Activated naive CD4-positive, alpha-beta T cell (primary cell): ENCODE measurements around the gene CCDC87.
"Not testable (repeated sequence)": the region's sequence is repeated elsewhere in the genome, so short reads cannot be mapped to it uniquely, and the experiment has no call there.

Experiments
- DNase-seq, 4 experiments: peaks; one replicate each; lab custom pipeline; 2025; lab: John Stamatoyannopoulos, UW

The CCDC87 gene

DNA sequence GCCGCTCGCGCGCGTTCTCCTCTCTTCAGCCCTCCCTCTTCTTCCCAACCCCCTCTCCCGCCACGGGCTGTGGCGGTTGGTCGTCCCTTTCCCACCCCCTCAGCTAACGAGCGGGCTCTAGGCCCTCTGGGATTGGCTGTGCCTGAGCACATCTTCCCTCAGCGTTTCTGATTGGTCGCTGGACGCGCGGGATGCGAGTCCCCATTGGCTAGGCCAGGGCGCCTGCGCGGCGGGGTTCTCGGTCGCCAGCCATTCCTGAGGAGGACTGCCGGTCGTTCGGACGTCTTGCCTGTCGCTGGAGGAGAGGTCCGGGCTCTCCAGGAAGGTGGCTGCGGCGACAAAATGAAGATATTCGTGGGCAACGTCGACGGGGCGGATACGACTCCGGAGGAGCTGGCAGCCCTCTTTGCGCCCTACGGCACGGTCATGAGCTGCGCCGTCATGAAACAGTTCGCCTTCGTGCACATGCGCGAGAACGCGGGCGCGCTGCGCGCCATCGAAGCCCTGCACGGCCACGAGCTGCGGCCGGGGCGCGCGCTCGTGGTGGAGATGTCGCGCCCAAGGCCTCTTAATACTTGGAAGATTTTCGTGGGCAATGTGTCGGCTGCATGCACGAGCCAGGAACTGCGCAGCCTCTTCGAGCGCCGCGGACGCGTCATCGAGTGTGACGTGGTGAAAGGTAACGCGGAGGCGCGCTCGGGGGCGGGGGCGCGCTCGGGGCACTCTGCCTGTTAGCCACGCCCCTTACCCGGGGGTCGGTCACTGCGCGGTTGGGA is 23.7 kb upstream of the CCDC87 start, which contains the start of gene RBM14:
Gene RBM14 (plus strand): TSS at position 252 of the 776 bp plus-strand sequence. CDS start 91 bp downstream, at position 343.
- DNase-seq = peak; percentile 95 to 98 (median 96)

DNA sequence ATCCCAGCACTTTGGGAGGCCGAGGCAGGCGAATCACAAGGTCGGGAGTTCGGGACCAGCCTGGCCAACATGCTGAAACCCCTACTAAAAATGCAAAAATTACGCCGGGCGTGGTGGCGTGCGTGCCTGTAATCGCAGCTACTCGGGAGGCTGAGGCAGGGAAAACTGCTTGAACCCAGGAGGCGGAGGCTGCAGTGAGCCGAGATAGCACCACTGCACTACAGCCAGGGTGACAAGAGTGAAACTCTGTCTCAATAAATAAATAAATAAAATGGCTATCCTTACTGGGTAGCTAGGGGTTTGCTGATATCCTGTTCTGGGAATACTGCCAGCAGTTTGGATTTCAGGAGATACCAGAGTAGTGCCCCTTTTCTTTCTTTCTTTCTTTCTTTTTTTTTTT is 21.2 kb upstream of the CCDC87 start:
- DNase-seq = no peak

DNA sequence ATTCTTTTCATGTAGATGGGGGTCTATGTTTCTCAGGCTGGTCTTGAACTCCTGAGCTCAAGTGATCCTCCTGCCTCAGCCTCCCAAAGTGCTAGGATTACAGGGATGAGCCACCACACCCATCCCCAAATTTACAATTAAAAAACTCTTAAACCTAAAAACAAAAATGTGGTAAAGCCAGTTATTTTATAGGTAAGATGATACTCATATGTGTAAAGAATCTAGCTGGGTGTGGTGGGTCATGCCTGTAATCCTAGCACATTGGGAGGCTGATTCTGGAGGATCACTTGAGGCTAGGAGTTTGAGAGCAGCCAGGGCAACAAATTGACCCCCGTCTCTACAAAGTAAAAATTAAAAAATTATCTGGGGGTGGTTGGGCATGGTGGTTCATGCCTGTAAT is 19.6 kb upstream of the CCDC87 start:
- no peak for DNase-seq

DNA sequence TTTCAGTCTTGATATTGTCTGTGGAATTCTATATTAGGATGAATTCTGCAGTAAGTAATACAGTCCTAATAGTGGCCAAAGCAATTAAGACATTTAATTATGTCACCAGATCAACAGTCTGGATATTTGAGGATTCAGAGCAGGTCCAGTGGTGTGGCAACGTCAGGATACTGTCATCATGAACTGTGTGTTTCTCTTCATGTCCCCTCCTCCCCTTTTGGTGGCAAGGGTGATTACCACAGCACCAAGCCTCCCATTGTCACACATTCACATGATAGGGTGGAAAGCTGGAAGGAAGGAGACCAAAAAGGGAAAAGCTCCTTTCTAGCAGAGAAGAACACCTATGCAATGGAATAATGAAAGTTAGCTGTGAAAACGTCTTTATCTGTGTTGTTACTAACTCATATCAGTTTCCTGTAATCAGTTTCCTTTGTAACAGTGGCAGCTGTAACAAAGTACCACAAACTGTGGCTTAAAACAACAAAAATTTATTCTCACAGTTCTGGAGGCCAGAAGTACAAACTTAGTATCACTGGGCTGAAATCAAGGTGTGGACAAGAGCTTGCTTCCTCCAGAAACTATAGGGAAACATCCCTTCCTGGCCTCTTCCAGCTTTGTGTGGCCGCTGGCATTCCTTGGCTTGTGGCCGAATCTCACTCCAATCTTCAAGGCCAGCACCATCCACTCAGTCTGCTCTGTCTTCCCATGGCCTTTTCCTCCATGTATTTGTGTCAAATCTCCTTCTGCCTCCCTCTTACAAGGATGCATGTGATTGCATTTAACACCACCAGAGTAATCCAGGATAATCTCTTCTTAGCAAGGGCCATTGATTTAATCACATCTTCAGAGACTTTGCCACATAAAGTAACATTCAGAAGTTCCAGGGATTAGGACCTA is 17.1 kb upstream of the CCDC87 start:
- DNase-seq = no peak

DNA sequence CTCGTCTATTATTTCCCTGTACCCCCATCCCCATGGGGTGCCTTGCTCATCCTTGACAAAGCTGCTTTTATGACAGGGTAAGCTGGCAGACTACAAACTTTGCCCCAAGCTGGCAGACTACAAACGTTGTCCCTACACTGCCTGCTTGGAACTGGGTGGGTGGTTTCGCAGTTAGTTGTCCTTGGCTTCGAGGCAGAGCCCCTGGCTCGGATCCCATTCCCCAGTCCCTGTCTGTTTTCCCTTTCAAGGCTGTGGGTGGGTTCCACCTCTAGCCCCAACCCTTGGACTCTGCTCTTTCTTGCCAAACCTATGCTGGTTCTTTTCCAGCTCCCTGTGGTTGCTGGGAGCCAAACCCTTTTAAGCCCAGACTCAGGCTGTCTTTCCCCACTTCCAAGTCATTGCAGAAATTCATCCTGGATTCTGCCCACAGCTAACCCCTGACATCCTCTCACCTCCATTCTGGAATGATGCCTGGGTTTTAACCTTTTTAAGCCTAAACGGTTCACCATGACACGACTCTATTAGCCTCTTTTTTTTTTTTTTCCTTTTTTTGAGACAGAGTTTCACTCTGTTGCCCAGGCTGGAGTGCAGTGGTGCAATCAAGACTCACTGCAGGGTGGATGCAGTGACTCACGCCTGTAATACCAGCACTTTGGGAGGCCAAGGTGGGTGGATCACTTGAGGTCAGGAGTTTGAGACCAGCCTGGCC is 14.4 kb upstream of the CCDC87 start:
- DNase-seq = no peak

DNA sequence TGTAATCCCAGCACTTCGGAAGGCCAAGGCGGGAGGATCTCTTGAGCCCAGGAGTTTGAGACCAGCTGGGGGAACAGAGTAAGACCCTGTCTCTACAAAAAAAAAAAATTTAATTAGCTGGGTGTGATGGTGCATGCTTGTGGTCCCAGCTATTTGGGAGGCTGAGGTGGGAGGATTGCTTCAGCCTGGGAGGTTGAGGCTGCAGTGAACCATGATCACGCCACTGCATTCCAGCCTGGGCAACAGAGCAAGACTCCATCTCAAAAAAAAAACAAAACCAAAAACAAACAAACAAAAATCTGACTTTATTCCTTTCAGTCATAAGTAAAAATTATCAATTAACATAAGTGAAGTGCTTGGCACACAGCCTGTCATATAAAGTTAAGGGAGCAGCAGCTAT is 13.7 kb upstream of the CCDC87 start:
- not testable (repeated sequence) for DNase-seq

DNA sequence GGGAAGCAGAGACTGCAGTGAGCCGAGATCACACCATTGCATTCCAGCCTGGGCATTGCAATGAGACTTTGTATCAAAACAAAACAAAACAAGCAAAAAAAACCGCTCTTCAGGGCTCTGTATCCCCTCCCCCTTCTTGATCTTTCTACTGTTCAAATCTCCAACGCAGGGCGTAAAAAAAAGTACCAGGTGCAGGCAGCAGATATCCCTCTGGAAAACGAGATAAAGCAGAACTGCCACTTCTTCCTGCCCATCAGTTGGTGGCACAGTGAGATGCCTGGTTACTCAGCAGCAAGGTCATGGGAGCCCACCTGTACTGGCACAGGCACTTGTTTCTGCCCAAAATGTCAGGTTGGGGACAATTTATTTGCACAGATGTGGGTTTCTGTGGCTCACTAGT is 11.3 kb upstream of the CCDC87 start:
- no peak for DNase-seq

DNA sequence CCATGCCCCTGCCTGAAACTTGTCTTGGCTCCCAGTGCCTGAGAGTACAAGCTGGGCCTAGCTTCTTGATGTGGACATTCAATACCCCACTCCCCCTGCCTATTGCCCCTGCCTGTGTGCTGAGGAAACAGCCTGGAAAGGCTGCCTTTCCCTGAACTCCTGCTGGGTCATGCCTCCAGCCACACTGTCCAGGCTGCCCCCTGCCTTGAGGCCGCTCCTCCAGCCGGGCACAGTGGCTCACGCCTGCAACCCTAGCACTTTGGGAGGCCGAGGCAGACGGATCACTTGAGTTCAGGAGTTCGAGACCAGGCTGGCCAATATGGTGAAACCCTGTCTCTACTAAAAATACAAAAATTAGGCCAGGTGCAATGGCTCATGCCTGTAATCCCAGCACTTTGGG is 10.2 kb upstream of the CCDC87 start:
- no peak for DNase-seq

DNA sequence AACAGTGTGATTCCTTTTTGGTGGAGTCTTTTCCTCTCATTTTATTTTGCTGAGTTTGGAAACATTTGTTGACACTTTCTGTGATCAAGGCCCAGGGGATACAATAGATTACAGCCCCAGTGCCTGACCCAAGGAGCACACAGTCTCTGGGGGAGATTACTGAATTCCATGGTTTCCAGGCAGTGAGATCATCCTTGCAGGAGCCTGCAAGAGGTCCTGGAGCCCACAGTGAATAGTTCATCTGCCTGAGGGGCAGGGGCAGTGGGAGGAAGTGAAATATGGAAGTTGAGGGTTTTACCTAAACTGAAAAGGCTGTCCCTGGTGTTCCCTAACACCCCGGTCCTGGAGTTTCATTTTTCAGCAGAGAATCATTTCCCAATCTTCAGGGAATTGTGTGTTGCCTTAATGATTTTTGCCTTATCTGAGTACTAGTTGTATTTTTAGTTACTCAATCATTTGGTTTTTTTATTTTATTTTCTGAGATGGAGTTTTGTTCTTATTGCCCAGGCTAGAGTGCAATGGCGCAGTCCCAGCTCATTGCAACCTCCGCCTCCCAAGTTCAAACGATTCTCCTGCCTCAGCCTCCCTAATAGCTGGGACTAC is 7.9 kb upstream of the CCDC87 start:
- no peak for DNase-seq

DNA sequence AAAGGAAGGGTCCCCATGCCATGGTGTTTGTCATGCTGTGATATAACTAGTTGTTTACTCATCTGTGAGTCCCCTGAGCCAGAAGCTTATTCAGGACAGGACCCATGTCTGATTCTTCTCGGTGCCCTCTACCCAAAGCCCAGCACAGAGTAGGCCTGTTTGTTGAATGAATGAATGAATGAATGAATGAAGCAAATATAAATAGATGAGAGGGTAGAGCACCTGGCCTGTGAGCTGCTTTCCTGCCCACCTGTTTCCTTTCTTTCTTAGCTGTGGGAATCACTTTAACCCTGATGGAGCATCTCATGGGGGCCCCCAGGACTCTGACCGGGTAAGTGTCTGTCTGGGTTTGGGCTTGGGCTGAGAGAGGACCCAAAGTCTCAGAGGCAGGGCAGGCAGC is 7.4 kb upstream of the CCDC87 start:
- no peak for DNase-seq

DNA sequence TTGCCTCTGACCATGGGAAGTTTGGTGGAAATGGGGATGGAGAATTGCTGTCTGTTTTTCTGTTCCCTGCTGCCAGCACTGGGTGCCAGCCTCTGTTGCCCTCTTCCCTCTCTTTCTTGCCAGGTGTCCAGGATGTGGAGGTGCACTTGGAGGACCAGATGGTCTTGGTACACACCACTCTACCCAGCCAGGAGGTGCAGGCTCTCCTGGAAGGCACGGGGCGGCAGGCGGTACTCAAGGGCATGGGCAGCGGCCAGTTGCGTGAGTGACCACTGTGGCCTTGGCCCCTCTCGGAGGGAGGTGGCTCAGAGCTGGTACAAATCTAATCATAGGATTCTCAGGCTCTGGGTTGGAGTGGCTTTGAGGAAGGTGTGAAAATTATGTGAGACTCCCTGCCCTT is 6.1 kb upstream of the CCDC87 start:
- no peak for DNase-seq

DNA sequence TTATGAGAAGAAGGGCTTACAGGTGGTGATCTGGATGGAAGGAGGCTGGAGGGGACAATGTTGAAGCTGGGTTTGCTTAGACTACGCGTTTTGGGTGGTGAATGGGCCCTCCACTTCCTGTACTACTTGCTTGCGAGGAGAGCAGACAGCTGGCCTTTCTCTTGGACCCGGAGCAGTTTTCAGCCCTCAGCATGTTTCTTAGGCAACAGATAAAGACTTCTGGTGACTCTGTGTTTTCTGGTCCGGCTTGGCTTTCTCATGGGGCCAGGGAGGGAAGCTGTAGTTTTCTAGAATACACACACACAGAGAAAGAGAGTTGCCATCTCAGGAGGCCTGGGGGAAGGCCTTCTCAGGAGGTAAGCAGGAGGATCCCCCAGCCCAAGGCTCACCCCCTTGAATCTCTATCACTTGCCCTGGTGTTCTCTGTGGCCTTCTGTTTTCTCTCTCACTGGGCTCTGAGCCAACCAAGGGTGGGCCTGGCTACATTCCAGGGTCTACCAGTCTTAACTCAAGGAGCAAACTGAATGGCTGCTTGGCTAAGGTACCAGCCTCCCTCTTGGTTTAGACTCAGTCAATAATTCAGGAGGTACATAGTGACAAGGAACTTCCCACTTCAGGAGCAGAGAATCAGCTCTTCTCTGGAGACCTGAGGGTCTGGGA is 2.5 kb upstream of the CCDC87 start:
- no peak for DNase-seq

DNA sequence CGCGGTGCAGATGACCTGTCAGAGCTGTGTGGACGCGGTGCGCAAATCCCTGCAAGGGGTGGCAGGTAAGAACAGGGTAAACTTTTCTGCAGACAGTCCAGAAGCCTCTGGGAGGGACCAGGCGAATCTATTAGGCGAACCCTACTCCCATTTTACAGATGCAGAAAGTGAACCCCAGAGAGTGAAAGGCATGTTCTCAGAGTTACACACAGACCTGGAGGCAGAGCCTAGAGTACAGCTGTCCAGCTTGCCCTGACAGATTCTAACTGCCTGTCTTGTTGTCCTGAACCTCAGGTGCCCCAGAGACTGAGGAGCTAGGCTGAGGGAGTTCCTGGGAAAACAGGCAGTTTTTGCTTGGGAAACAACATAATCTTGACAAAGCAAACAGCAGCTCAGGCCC is 787 bp upstream of the CCDC87 start:
- no peak for DNase-seq

DNA sequence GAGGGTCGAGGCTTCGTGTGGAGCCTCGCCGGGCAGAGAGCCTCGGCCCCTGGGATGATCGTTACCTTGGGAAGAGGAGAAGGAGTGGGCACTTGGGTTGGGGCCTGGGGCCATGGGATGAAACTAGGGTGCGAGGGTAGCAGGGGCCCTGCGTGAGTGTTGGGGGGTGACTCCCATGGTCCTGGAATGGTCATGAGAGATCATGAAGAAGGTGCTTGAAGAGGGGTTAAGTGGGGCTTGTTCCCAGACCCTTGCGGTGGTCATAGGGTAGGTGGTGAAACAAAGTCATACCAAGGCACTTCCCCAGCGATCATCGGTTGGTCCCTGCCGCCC is 406 bp upstream of the CCDC87 start:
- DNase-seq = no peak

DNA sequence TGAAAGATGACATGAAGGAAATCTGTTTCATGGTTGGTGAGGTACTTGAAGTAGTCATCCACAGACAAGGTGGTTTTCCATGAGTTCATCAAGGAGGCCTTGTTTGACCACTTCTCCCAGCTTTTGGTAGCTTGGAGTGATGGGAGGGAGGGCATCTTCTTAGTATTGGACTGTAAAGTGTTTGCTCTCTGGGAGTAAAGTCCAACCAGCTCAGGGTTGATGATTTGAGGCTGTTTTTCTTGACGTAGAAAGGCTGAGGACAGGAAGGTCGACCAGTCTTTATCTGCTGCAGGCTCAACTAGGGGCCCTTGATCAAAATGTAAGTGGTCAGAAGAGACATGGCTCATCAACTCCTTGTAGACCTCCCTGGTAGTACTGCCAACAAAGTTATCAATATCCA is 1.7 kb downstream of the CCDC87 start:
- no peak for DNase-seq

DNA sequence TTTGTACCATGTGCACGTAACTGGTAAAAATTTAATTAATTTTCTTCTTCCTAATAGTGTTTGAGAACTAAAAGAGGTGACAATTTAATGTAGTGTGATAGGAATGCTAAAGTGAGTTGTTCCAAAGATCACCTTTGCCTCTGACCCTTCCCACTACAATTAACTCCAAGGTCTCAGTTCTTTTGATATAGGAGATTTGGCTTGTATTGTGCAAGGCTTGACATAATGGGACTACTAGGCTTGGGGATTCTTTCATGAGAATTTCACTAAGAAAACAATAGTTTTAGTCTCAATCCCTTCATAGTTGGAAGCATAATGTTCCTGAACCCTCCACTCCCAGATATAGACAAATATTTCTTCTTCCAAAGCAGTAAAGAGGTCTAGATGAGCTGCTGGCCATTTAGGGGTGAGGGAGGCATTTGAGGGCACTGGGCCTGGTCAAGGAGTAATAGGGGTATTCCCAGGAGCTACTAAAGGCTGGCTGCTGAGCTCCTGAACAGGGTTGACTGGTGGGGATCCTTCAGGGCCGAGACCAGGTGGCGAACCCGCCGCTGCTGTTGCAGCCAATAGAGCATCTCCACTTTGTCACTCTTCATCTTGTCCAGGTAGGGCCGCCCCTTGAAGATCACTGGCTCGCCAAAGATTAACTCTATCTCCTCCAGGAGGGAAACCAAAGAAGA is 2.7 kb downstream of the CCDC87 start:
- DNase-seq = no peak

DNA sequence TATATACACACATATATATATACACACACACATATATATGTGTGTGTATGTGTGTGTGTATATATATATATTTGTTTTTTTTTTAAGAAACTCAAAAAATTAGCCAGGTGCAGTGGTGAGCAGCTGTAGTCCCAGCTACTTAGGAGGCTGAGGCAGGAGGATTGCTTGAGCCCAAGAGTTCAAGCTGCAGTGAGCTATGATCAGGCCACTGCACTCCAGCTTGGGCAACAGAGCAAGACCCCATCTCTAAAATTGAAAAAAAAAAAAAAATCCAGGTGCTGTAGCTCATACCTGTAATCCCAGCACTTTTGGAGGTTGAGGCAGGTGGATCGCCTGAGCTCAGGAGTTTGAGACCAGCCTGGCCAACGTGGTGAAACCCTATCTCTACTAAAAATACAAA is 3.5 kb downstream of the CCDC87 start:
- not testable (repeated sequence) for DNase-seq

DNA sequence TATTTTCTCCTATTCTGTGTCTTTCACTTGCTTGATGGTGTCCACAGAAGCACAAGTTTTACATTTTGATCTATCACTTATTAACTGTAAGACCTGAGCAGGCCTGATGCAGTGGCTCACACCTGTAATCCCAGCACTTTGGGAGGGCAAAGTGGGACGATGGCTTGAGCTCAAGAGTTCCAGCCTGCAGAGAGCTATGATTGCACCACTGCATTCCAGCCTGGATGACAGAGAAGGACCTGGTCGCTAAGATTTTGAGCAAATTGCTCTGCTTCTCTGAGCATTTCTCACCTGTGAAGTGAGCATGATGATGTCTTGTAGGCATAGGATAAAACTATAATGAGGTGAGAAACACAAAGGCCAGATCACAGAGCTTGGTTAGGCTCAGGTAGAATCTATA is 6.7 kb downstream of the CCDC87 start:
- no peak for DNase-seq

DNA sequence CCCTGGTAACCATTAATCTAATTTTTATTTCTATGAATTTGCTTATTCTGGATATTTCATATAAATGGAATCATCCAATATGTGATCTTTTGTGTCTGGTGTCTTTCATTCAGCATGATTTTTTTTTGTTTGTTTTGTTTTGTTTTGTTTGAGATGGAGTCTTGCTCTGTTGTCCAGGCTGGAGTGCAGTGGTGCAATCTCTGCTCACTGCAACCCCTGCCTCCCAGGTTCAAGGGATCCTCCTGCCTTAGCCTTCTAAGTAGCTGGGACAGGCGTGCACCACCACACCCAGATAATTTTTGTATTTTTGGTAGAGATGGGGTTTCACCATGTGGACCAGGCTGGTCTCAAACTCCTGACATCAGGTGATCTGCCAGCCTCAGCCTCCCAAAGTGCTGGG is 7.4 kb downstream of the CCDC87 start:
- not testable (repeated sequence) for DNase-seq

DNA sequence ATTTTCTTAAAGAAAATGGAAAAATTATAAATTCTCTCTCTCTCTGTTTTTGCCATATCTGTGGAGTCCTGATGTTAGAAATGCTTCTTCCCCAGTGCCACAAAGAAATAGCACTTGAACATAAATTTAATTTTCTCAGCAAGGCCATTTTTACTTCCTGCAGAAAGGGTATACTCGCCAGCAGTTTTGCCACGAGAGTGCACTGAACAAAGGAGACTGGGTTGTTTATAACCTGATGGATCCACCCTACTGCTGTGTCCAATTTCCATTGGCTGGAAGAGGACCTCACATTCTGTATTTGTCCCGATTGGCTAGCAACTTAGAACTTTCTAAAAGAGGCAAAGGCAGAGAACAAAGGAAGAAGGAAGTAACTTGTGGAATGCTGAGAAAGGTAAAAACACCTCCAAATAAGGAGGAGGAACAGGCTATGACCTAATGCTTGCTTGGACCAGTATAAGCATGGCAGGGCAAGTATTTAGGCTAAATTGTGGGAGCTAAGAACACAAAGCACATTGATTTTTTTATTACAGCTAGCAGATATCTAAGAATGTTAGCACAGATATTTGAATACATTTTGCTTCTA is 10.2 kb downstream of the CCDC87 start:
- DNase-seq = not testable (repeated sequence)

DNA sequence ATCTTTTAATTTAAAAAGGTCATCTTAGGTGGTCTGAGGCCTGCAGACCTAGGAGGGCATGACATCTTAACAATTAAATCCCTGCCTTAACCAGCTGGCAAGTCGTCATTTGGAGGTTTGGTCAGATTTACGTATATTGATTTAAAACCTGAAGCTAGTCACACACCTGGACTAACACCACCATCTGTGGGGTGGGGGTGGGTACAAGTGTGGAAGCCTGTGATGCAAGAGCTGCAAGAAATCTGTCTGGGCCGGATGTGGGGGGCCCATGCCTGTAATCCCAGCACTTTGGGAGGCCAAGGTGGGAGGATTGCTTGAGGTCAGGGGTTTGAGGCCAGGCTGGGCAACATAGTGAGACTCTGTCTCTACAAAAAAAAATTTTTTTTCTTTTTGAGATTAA is 11.6 kb downstream of the CCDC87 start:
- no peak for DNase-seq
